ENCODE measurements around the gene CALHM6. TPM values are rescaled to one million over a fixed set of nuclear protein-coding genes. Genes with fewer than 3 reads are reported as not detected.

Gene CALHM6
- total RNA-seq, 4 donors from 2014 or later: 1.2 to 3.0 TPM; not detected in 2

GRCh38 chr6:116475141-116475540, 14.0 kb downstream of the CALHM6 start:
- Histone ChIP-seq H3K27ac (replicated peaks in 1 of 4) (no peak overlapping the region), H3K27me3 (no peaks in the 10 kb centered on the region), H3K36me3 (no peaks in the 10 kb centered on the region), H3K9me3 (no peaks in the 10 kb centered on the region), H3K4me1 (no peaks in the 10 kb centered on the region), H3K4me3 (no peak overlapping the region)
- DNase-seq (ENCODE audit: extremely low spot score): no peak
- no peak for TF ChIP-seq CTCF (IDR thresholded peaks at IDR 0.05)
- WGBS: 53% methylated on average over 1 of the region's 1 CpG
- intact Hi-C loops (cut with DNase I): no loop called here

GRCh38 chr6:116476002-116476678, 15.0 kb downstream of the CALHM6 start:
- no peaks in the 10 kb centered on the region for H3K27me3 ChIP-seq
- WGBS: 67% methylated on average over 5 of the region's 5 CpGs
- TF ChIP-seq POLR2A (IDR thresholded peaks at IDR 0.05; ENCODE audit: low read depth) (no peak), POLR2AphosphoS5 (IDR thresholded peaks at IDR 0.05) (no peak), CTCF (IDR thresholded peaks at IDR 0.05) (no peak), EP300 (IDR thresholded peaks at IDR 0.05) (no peak)
- no peak overlapping the region for H3K4me3 ChIP-seq
- no peak for DNase-seq (ENCODE audit: extremely low spot score)
- intact Hi-C loops (cut with DNase I): no loop called here
- H3K9me3 ChIP-seq: no peaks in the 10 kb centered on the region
- H3K36me3 ChIP-seq: no peaks in the 10 kb centered on the region
- H3K27ac ChIP-seq (replicated peaks in 1 of 4): no peak overlapping the region
- no peaks in the 10 kb centered on the region for H3K4me1 ChIP-seq

- TF ChIP-seq CTCF (IDR thresholded peaks at IDR 0.05): no peak
- TF ChIP-seq POLR2AphosphoS5 (IDR thresholded peaks at IDR 0.05): no peak
- TF ChIP-seq POLR2A (IDR thresholded peaks at IDR 0.05; ENCODE audit: low read depth): no peak
- no peak for TF ChIP-seq EP300 (IDR thresholded peaks at IDR 0.05)
- Histone ChIP-seq H3K9me3 (no peaks in the 10 kb centered on the region), H3K4me3 (no peak overlapping the region), H3K36me3 (no peaks in the 10 kb centered on the region), H3K27me3 (no peaks in the 10 kb centered on the region), H3K27ac (replicated peaks in 1 of 4) (no peak overlapping the region), H3K4me1 (no peaks in the 10 kb centered on the region)
- 82% methylated on average over 1 of the region's 1 CpG for WGBS
- DNase-seq (ENCODE audit: extremely low spot score): no peak
- intact Hi-C loops (cut with DNase I): no loop called here
Observed at GRCh38 chr6:116482780-116483179, 21.6 kb downstream of the CALHM6 start.

- TF ChIP-seq POLR2AphosphoS5 (IDR thresholded peaks at IDR 0.05): no peak
- no peak for TF ChIP-seq POLR2A (IDR thresholded peaks at IDR 0.05; ENCODE audit: low read depth)
- 73% methylated on average over 2 of the region's 2 CpGs for WGBS
- H3K4me1 ChIP-seq: no peaks in the 10 kb centered on the region
- no peak for DNase-seq (ENCODE audit: extremely low spot score)
- H3K4me3 ChIP-seq: no peak overlapping the region
- intact Hi-C loops (cut with DNase I): no loop called here
- no peak overlapping the region for H3K27ac ChIP-seq (replicated peaks in 1 of 4)
- no peaks in the 10 kb centered on the region for H3K27me3 ChIP-seq
- no peaks in the 10 kb centered on the region for H3K9me3 ChIP-seq
- H3K36me3 ChIP-seq: no peaks in the 10 kb centered on the region
Observed at GRCh38 chr6:116483616-116484015, 22.4 kb downstream of the CALHM6 start.

- Histone ChIP-seq H3K9me3 (no peaks in the 10 kb centered on the region), H3K27ac (replicated peaks in 1 of 4) (no peak overlapping the region), H3K4me1 (no peaks in the 10 kb centered on the region), H3K4me3 (no peak overlapping the region), H3K27me3 (no peaks in the 10 kb centered on the region), H3K36me3 (no peaks in the 10 kb centered on the region)
- intact Hi-C loops (cut with DNase I): no loop called here
- TF ChIP-seq EP300 (IDR thresholded peaks at IDR 0.05): no peak
- no peak for TF ChIP-seq CTCF (IDR thresholded peaks at IDR 0.05)
- WGBS: 60% methylated on average over 5 of the region's 5 CpGs
- DNase-seq (ENCODE audit: extremely low spot score): no peak
Observed at GRCh38 chr6:116485559-116486184, 24.5 kb downstream of the CALHM6 start.
